ENCODE results near the gene BICRA.

DNA sequence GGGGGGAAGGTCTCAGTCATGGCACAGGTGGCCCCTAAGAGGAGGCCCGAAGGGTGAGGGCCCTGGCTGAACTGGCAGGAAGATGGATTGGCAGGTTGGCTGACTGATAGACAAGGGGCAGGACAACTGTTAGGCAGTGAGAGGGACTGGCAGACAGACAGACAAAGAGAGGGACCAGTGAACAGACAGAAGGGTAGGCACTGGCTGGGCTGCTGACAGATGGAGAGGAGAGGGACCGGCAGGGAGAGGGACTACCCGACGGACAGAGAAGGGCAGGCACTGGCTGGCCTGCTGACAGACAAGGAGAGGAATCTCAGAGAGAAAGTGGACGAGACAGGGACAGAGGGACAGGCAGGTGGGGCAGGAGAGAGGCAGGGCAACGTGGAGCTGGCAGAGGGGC, 72.5 kb downstream of the BICRA start:
- TF ChIP-seq, protein P1, sequence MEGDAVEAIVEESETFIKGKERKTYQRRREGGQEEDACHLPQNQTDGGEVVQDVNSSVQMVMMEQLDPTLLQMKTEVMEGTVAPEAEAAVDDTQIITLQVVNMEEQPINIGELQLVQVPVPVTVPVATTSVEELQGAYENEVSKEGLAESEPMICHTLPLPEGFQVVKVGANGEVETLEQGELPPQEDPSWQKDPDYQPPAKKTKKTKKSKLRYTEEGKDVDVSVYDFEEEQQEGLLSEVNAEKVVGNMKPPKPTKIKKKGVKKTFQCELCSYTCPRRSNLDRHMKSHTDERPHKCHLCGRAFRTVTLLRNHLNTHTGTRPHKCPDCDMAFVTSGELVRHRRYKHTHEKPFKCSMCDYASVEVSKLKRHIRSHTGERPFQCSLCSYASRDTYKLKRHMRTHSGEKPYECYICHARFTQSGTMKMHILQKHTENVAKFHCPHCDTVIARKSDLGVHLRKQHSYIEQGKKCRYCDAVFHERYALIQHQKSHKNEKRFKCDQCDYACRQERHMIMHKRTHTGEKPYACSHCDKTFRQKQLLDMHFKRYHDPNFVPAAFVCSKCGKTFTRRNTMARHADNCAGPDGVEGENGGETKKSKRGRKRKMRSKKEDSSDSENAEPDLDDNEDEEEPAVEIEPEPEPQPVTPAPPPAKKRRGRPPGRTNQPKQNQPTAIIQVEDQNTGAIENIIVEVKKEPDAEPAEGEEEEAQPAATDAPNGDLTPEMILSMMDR (IDR thresholded peaks at IDR 0.05; ENCODE audit: insufficient read depth, low read length), result no peak
- TF ChIP-seq POLR2AphosphoS5 (IDR thresholded peaks at IDR 0.05; ENCODE audit: low read depth), result no peak
- no peak for TF ChIP-seq GABPA (IDR thresholded peaks at IDR 0.05; ENCODE audit: low read depth)
- TF ChIP-seq, protein P2, sequence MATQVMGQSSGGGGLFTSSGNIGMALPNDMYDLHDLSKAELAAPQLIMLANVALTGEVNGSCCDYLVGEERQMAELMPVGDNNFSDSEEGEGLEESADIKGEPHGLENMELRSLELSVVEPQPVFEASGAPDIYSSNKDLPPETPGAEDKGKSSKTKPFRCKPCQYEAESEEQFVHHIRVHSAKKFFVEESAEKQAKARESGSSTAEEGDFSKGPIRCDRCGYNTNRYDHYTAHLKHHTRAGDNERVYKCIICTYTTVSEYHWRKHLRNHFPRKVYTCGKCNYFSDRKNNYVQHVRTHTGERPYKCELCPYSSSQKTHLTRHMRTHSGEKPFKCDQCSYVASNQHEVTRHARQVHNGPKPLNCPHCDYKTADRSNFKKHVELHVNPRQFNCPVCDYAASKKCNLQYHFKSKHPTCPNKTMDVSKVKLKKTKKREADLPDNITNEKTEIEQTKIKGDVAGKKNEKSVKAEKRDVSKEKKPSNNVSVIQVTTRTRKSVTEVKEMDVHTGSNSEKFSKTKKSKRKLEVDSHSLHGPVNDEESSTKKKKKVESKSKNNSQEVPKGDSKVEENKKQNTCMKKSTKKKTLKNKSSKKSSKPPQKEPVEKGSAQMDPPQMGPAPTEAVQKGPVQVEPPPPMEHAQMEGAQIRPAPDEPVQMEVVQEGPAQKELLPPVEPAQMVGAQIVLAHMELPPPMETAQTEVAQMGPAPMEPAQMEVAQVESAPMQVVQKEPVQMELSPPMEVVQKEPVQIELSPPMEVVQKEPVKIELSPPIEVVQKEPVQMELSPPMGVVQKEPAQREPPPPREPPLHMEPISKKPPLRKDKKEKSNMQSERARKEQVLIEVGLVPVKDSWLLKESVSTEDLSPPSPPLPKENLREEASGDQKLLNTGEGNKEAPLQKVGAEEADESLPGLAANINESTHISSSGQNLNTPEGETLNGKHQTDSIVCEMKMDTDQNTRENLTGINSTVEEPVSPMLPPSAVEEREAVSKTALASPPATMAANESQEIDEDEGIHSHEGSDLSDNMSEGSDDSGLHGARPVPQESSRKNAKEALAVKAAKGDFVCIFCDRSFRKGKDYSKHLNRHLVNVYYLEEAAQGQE (IDR thresholded peaks at IDR 0.05; ENCODE audit: insufficient replicate concordance, low read depth), result no peak

Measured in HL-60 (cell line).